T-cell (primary cell): ENCODE measurements around the gene PCNX3. TPM values are rescaled to one million over a fixed set of nuclear protein-coding genes. Genes with fewer than 3 reads are reported as not detected.

Experiments used
- ATAC-seq, 4 experiments: fragments of 200-7000 bp in 3 of 4; fragments of 150-1000 bp in 1 of 4; cut with Tn5 transposase; replicated peaks in 1 of 4; 1 replicate in 3 of 4; 2 replicates in 1 of 4; pipeline ENCODE4 v1.10.0; 2021; ENCODE audit warnings: moderate library complexity in 3 of 4, mild to moderate bottlenecking in 2 of 4, moderate number of reproducible peaks in 1 of 4
- CTCF ChIA-PET, 2 donors: fragments of 300-600 bp; sonication (Branson Sonifier 250); formaldehyde crosslinking; loops; one replicate each; lab custom pipeline; 2022; ENCODE audit warnings: antibody characterized with exemption in 2 of 2; lab: Charles Lee
- POLR2A ChIA-PET, 2 donors: fragments of 300-600 bp; sonication (Branson Sonifier 250); formaldehyde crosslinking; loops; one replicate each; lab custom pipeline; 2022; ENCODE audit warnings: antibody characterized with exemption in 2 of 2; lab: Charles Lee
- DNase-seq, 35 experiments: peaks; one replicate each; pipeline versions ENCODE4 v3.0.0 to v3.0.0-alpha.2; 2013 to 2023
- H3K27ac ChIP-seq: one replicate; pipeline ENCODE4 v1.5.1; 2013; ENCODE audit warnings: low read length
- H3K27me3 ChIP-seq, 2 experiments: replicated peaks in 1 of 2; 1 replicate in 1 of 2; 2 replicates in 1 of 2; pipeline versions ENCODE4 v1.6.1 to v1.7.0; 2013; ENCODE audit warnings: low read length in 1 of 2, mixed read lengths in 1 of 2; ENCODE audit not compliant: control insufficient read depth in 2 of 2, insufficient read depth in 2 of 2; ENCODE audit errors: extremely low read depth in 1 of 2
- H3K36me3 ChIP-seq, 2 donors: 1 replicate in 1 of 2; 2 replicates in 1 of 2; pipeline versions ENCODE4 v1.6.1 to v1.7.0; 2013; ENCODE audit warnings: low read length in 1 of 2; ENCODE audit not compliant: control insufficient read depth in 2 of 2, insufficient read depth in 1 of 2; ENCODE audit errors: extremely low read depth in 1 of 2
- H3K4me1 ChIP-seq, 2 experiments: 1 replicate in 1 of 2; 2 replicates in 1 of 2; pipeline versions ENCODE4 v1.6.1 to v1.7.0; 2013; ENCODE audit warnings: low read length in 2 of 2, mixed read lengths in 1 of 2; ENCODE audit not compliant: insufficient read depth in 2 of 2, control insufficient read depth in 1 of 2; ENCODE audit errors: extremely low read depth in 1 of 2
- H3K4me3 ChIP-seq, 2 donors: 1 replicate in 1 of 2; 2 replicates in 1 of 2; pipeline versions ENCODE4 v1.5.1 to v1.7.0; 2013; ENCODE audit warnings: mild to moderate bottlenecking in 2 of 2, low read length in 1 of 2, moderate library complexity in 1 of 2; ENCODE audit not compliant: control insufficient read depth in 1 of 2; ENCODE audit errors: extremely low read depth in 1 of 2
- H3K9me3 ChIP-seq: 2 replicates; pipeline ENCODE4 v1.7.0; 2013
- H3K27ac Mint-ChIP-seq, 2 donors: one replicate each; pipeline ENCODE4 v1.8.0; 2020 to 2021; ENCODE audit warnings: mild to moderate bottlenecking in 2 of 2, mixed read lengths in 2 of 2
- H3K27me3 Mint-ChIP-seq, 2 donors: one replicate each; pipeline ENCODE4 v1.8.0; 2021 to 2022; ENCODE audit warnings: mixed read lengths in 2 of 2
- H3K36me3 Mint-ChIP-seq: one replicate; pipeline ENCODE4 v1.8.0; 2021; ENCODE audit warnings: mixed read lengths
- H3K4me1 Mint-ChIP-seq, 3 donors: one replicate each; pipeline ENCODE4 v1.8.0; 2020 to 2022; ENCODE audit warnings: mixed read lengths in 3 of 3, mild to moderate bottlenecking in 1 of 3
- H3K4me3 Mint-ChIP-seq, 3 donors: one replicate each; pipeline ENCODE4 v1.8.0; 2020 to 2022; ENCODE audit warnings: mild to moderate bottlenecking in 3 of 3, mixed read lengths in 3 of 3, moderate library complexity in 3 of 3
- H3K9me3 Mint-ChIP-seq, 3 donors: one replicate each; pipeline ENCODE4 v1.8.0; 2020 to 2022; ENCODE audit warnings: mixed read lengths in 3 of 3
- WGBS: methylation state at CpG from one replicate; pipeline ENCODE4 v1.1.5; 2013; ENCODE audit warnings: missing lambda C conversion rate; ENCODE audit not compliant: insufficient coverage; 5-methylcytosine and 5-hydroxymethylcytosine counted together
- total RNA-seq, 35 experiments: library from RNA in 6 of 35; stranded (reverse) in 6 of 35; fragments of 120-200 nt in 1 of 35; gene quantifications; one replicate each; pipeline versions ENCODE4 v1.2.1 to v1.2.4 and lab custom pipeline; 2013 to 2026

The PCNX3 gene
- total RNA-seq, 5 donors from 2014 or later (not counting 1 experiment from before 2014, with no cell fraction given), result 54.2 to 74.7 (median 66.8) TPM

DNA sequence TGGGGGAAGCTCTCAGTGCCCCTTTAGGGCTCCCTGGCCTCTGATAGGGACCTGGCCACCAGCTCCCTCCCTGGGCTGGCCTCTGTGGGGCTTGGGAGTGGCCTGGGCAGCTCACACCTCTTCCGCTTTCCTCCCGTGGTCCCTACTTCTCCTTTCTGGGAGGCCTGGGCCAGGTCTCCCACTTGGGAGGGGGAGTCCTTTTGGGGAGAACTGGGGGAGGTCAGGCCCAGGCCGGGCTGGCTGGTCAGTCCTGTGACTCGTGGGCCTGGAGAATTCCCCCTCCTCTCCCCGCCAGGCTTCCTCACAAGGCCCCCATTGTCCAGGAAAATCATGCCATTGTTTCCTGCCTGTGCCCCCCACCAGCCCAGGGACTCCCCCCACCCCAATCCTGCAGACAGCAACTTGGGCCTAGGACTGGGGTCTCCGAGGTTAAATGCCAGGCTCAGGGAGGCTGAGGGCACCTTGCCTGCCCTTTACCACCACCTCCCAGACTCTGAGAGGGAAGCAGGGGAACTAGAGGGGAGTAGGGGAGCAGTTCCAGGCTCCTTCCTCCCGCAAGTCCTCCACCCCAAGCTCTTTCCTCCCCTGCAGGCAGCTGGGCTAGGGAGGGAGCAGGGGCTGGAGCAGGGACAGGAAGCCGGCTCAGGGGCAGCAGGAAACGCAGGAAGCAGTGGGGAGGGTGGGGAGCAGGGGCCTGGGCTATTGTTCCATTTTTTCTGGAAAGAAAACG, 4.4 kb upstream of the PCNX3 start:
- H3K4me3 ChIP-seq, result peak overlapping the region in 1 of 2 donors; percentile 32
- no peaks in the 10 kb centered on the region for H3K27me3 Mint-ChIP-seq
- peaks cover 13% of the 10 kb centered on the region for H3K36me3 Mint-ChIP-seq
- ChIA-PET POLR2A (interaction anchor here in 1 of 2 donors (1.0 kb wide), 1 partner anchor 62 kb away, joined by 12 read pairs; no protein-coding TSS in a partner anchor), CTCF (no interaction called here)
- peaks cover 43 to 52% (median 44%) of the 10 kb centered on the region in 3 donors for H3K4me1 Mint-ChIP-seq
- H3K9me3 ChIP-seq, result no peaks in the 10 kb centered on the region
- no peak for ATAC-seq
- H3K4me1 ChIP-seq, result peaks cover 29 to 50% of the 10 kb centered on the region in 2 experiments
- peak overlapping the region; percentile 74 for H3K27ac ChIP-seq
- H3K9me3 Mint-ChIP-seq, result no peaks in the 10 kb centered on the region
- WGBS, result 41% methylated on average over 4 of the region's 10 CpGs
- H3K27ac Mint-ChIP-seq, result peak overlapping the region; percentile 68 to 93
- peaks cover 8 to 39% of the 10 kb centered on the region in 2 donors for H3K36me3 ChIP-seq
- DNase-seq, result peak in 2 of 35 experiments; percentile 9 to 33
- peak overlapping the region; percentile 31 to 93 (median 91) for H3K4me3 Mint-ChIP-seq
- H3K27me3 ChIP-seq, result no peaks in the 10 kb centered on the region

DNA sequence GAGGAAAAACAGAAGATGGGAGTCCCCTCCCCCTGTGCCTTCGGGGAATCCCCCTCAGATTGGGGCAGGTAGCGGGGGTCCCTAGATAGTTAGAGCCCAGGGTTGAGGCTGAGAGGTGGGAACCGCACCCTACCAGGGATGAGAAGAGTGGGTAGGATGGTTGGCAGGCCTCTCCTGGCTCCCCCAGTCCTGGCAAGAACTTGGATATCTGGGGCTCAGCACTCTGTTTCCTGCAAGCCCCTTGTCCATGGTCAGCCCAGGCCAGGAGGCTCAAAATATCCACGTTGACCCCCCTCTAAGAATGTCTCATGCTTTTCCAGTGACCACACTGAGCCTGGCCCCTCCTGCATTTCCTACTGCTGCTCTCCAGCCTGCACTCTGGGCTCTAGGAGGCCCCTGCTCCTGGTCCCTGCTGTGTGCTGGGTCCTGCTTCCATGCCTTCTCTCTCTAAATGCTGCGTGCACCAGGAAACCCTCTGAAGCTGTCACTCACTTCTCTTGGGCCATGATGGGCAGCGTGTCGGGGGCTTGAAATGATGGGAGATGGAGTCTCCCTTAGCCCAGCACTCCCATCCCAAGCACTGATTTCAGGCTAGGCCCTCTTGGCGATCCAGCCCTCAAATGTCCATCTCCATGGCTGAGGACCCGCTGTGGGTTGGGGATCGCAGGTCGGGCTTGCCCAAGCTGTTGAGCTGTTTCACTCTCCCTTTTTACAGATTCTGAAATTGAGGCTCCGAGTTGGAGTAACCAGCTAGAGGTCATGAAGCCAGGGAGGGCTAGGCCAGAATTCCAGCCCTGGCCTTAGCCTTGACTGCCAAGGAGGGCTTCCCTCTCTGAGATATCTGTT, 3.6 kb upstream of the PCNX3 start:
- Histone ChIP-seq H3K4me1 (peaks cover 36 to 58% of the 10 kb centered on the region in 2 experiments), H3K27me3 (no peaks in the 10 kb centered on the region), H3K27ac (peak overlapping the region; percentile 74), H3K9me3 (no peaks in the 10 kb centered on the region), H3K4me3 (peak overlapping the region; percentile 94 to 99), H3K36me3 (peaks cover 8 to 33% of the 10 kb centered on the region in 2 donors)
- Mint-ChIP-seq H3K27ac (peak overlapping the region; percentile 93 to 95), H3K36me3 (peaks cover 13% of the 10 kb centered on the region), H3K27me3 (no peaks in the 10 kb centered on the region), H3K4me1 (peaks cover 50 to 60% (median 52%) of the 10 kb centered on the region in 3 donors), H3K9me3 (no peaks in the 10 kb centered on the region), H3K4me3 (peak overlapping the region; percentile 91 to 96 (median 93))
- POLR2A ChIA-PET, result interaction anchor here in 1 of 2 donors (0.6 kb wide), 1 partner anchor 244 kb away, joined by 3 read pairs; no protein-coding TSS in a partner anchor
- ATAC-seq, result no peak
- no peak for DNase-seq
- 71% methylated on average over 4 of the region's 12 CpGs for WGBS
- CTCF ChIA-PET, result no interaction called here

DNA sequence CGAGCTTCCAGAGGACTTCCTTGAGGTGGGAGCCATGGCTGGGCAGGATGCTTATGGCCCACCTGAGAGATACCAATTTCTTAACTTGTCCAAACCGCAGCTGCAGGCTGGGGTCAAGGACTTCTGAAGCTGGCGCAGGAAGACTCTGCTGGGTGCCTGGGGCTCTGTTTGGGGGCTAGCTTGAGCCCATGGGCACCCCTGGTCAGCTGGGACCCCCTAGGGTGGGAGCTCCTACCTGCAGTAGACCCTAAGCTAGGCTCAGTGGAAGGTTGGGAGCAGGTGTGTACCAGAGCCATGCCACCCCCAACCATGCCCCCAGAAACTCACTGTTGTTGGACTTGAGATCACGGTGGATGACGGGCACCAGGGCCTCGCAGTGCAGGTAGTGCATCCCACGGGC, 2.9 kb upstream of the PCNX3 start:
- POLR2A ChIA-PET, result interaction anchor here in 1 of 2 donors (0.6 kb wide), 1 partner anchor 245 kb away, joined by 3 read pairs; no protein-coding TSS in a partner anchor
- H3K4me1 Mint-ChIP-seq, result peaks cover 57 to 67% (median 58%) of the 10 kb centered on the region in 3 donors
- no peaks in the 10 kb centered on the region for H3K27me3 Mint-ChIP-seq
- H3K4me3 Mint-ChIP-seq, result peak overlapping the region; percentile 91 to 96 (median 93)
- Histone ChIP-seq H3K27me3 (no peaks in the 10 kb centered on the region), H3K36me3 (peaks cover 5 to 36% of the 10 kb centered on the region in 2 donors), H3K27ac (peak overlapping the region; percentile 99), H3K4me1 (peaks cover 39 to 65% of the 10 kb centered on the region in 2 experiments), H3K9me3 (no peaks in the 10 kb centered on the region), H3K4me3 (peak overlapping the region; percentile 94 to 99)
- peaks cover 10% of the 10 kb centered on the region for H3K36me3 Mint-ChIP-seq
- peak overlapping the region; percentile 93 to 95 for H3K27ac Mint-ChIP-seq
- no peaks in the 10 kb centered on the region for H3K9me3 Mint-ChIP-seq
- ATAC-seq (no peak), DNase-seq (no peak)
- CTCF ChIA-PET, result no interaction called here
- WGBS, result 49% methylated on average over 7 of the region's 7 CpGs

DNA sequence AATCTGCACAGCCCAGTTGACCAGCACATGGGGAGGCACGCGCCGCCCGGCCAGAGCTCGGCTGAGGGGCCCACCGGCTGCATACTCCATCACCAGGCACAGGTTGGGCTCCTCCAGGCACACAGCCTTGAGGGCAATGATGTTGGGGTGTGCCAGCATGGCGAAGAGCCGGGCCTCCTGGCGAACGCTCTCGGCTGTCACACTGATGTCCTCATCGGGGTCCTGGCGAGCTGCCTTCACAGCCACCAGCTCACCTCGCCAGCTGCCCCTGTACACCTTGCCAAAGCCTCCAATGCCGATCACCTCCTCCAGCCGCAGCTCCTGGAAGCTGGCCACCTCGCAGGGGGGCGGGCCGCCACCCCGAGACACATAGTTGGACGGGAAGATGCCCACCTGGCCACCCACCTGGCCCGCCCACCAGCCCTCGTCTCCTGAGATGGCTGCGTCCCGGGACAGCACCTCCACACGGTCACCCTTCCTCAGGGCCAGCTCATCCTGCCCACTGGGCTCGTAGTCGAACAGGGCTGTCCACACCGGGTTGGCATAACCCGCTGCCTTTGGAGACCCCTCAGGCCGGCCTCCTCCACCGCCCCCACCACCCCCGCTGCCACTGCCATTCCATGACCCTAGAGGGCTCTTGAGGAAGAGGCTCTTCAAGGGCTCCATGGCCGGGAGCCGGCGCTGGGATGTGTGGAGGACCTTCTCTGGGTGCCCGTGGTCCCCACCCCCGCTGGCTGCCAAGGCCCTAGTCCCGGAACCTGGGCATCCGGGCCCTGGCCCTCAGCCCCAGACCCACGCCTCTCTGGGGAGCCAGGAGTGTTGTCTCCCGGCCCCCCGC, 2.3 kb upstream of the PCNX3 start:
- Histone ChIP-seq H3K4me3 (peak overlapping the region; percentile 94 to 99), H3K27ac (peak overlapping the region; percentile 99), H3K9me3 (no peaks in the 10 kb centered on the region), H3K4me1 (peaks cover 39 to 70% of the 10 kb centered on the region in 2 experiments), H3K27me3 (no peaks in the 10 kb centered on the region), H3K36me3 (peaks cover 10 to 36% of the 10 kb centered on the region in 2 donors)
- ATAC-seq (no peak), DNase-seq (peak in 2 of 35 experiments; percentile 20 to 38)
- Mint-ChIP-seq H3K27me3 (no peaks in the 10 kb centered on the region), H3K4me3 (peak overlapping the region; percentile 91 to 96 (median 93)), H3K36me3 (peaks cover 6% of the 10 kb centered on the region), H3K4me1 (peaks cover 58 to 67% (median 59%) of the 10 kb centered on the region in 3 donors), H3K9me3 (no peaks in the 10 kb centered on the region), H3K27ac (peak overlapping the region; percentile 61 to 93)
- ChIA-PET POLR2A (interaction anchor here in 1 of 2 donors (0.6 kb wide), 1 partner anchor 246 kb away, joined by 3 read pairs; no protein-coding TSS in a partner anchor), CTCF (interaction anchor here in 1 of 2 donors (0.6 kb wide), 1 partner anchor 47 kb away, joined by 6 read pairs; no protein-coding TSS in a partner anchor)
- 15% methylated on average over 35 of the region's 43 CpGs for WGBS

DNA sequence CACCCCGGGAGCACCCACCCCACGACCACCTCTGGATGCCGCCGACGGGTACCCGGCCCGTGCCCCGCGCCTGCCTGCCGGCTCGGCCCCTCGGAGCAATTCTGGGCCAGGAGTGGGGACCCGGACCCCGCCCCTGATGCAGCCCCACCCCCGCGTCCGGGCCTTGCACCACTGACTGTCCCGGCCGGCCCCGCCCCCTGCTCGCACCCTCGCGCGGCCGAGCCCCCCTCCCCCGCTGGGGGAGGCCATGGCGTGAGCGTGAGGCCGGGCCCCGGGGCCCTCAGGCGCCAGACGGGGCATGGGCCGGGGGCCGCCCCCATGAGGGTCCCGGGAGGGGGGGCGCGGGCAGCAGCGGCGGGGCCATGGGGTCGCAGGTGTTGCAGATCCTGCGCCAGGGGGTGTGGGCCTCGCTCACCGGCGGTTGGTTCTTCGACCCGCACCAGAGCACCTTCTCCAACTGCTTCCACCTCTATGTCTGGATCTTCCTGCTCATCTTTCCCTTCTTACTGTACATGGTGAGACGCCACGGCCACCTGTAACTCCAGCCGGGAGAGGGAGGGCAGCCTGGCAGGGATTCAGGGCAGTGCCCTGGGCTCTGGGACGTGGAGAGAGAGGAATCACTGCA, 486 bp downstream of the PCNX3 start:
- peak in 7 of 35 experiments; percentile 15 to 47 (median 30) for DNase-seq
- ChIA-PET POLR2A (interaction anchor here (0.5 to 1.5 kb wide), 4 partner anchors 22 to 243 kb away, joined by 3 to 9 read pairs (median 6); partner anchors contain the start of genes FAM89B (in 1 of the 2) and SIPA1 (in 1 of the 2)), CTCF (interaction anchor here in 1 of 2 donors (0.6 to 1.8 kb wide), 7 partner anchors 22 to 1862 kb away, joined by 3 to 11 read pairs (median 6); partner anchors contain the start of genes CFL1, FIBP, MUS81 and SIPA1)
- Histone ChIP-seq H3K9me3 (no peaks in the 10 kb centered on the region), H3K4me1 (peaks cover 33 to 77% of the 10 kb centered on the region in 2 experiments), H3K27ac (peak overlapping the region; percentile 99), H3K4me3 (peak overlapping the region; percentile 79 to 94), H3K27me3 (no peaks in the 10 kb centered on the region), H3K36me3 (peaks cover 8 to 54% of the 10 kb centered on the region in 2 donors)
- Mint-ChIP-seq H3K9me3 (no peaks in the 10 kb centered on the region), H3K4me1 (peaks cover 39 to 51% (median 45%) of the 10 kb centered on the region in 3 donors), H3K27me3 (no peaks in the 10 kb centered on the region), H3K27ac (peak overlapping the region; percentile 95 to 97), H3K36me3 (peaks cover 4% of the 10 kb centered on the region), H3K4me3 (peak overlapping the region; percentile 91 to 96 (median 93))
- ATAC-seq, result no peak
- WGBS, result under 1% methylated on average over 24 of the region's 50 CpGs
